WTC11 (cell line): ENCODE measurements around the gene LTBP2.

Experiments
- CREB1 ChIP-seq: sonication (generic); formaldehyde crosslinking; IDR thresholded peaks from 2 replicates; pipeline ENCODE4 v1.8.0; 2023; ENCODE audit warnings: mild to moderate bottlenecking, missing genetic modification reagents
- CTCF ChIP-seq: fragments of 200-600 bp; IDR thresholded peaks from 2 replicates; pipeline ENCODE4 v1.8.0; 2022; ENCODE audit warnings: antibody characterized with exemption
- SOX15 ChIP-seq: fragments of 250-450 bp; sonication (Bioruptor Pico); IDR thresholded peaks from 2 replicates; pipeline ENCODE4 v1.9.0; 2021; ENCODE audit warnings: mild to moderate bottlenecking

- TF ChIP-seq CTCF = no peak
- no peak for TF ChIP-seq CREB1 (CRISPR knock-in tag)
- no peak for TF ChIP-seq SOX15 (CRISPR knock-in tag)
These were observed 125.9 kb downstream of the LTBP2 start for GRCh38 chr14:74486164-74486563.
